Measurements from ENCODE around the gene MLH3.
"Not testable (repeated sequence)": the region's sequence is repeated elsewhere in the genome, so short reads cannot be mapped to it uniquely, and the experiment has no call there.

MLH3 gene

DNA sequence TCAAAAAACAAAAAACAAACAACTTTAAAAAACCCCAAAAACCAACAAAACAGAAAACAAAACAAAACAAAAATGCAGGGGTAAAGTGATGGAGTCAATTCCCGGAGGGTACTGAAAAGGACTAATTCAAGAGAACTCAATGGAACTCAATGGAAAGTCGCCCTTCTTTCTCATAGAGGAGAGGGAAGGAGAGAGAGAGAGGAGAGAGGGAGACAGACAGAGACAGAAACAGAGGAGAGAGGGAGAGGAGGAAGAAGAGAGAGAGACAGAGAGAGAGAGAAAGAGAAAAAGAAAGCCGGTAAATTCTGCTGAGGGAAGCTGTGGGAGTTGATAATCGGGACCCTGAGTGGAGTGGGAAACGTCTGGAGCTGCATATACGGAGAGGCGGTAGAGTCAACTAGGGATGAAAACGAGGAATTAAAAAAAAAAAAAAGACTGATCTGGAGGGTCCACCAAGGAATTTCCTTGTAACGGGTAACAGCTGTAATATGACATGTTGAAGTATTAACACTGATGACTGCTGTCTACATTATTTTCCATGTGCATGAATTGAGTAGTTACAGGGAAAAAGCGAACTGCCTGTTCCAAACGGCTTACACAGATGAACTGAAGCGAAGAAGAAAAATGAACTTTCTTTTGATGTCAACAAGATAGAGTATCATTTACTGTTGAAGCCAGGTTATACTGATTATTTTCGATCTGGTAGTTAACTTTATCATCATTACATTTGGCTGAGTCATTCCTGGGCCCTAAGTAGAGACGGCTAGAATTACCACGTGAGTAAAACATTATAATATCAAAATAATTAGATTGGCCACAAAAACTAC is 17.2 kb upstream of the MLH3 start:
- TF ChIP-seq CTCF (IDR thresholded peaks at IDR 0.05; ENCODE audit: low read length, missing control alignments) = no peak
- no peak for DNase-seq (ENCODE audit: low read depth)
- peak overlapping the region; percentile 68 for H3K4me3 ChIP-seq (replicated peaks; ENCODE audit: low read depth, low read length)

DNA sequence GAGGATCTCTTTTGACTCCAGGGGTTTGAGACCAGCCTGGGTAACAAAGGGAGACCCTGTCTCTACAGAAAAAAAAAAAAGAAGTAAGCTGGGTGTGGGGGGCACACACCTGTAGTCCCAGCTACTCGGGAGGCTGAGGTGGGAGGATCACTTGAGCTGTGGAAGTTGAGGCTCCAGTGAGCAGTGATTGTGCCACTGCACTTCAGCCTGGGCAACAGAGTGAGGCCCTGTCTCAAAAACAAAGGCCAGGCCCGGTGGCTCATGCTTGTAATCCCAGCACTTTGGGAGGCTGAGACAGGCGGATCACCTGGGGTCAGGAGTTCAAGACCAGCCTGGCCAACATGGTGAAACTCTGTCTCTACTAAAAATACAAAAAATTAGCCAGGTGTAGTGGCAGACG is 16.5 kb upstream of the MLH3 start:
- not testable (repeated sequence) for DNase-seq (ENCODE audit: low read depth)

GRCh38 chr14:75067212-75067611 is 15.9 kb upstream of the MLH3 start:
- no peak for DNase-seq (ENCODE audit: low read depth)
- no peak for TF ChIP-seq CTCF (IDR thresholded peaks at IDR 0.05; ENCODE audit: low read length, missing control alignments)
- H3K4me3 ChIP-seq (replicated peaks; ENCODE audit: low read depth, low read length) = no peak overlapping the region

More for the DNA sequence above, 16.5 kb upstream of the MLH3 start:
- peak overlapping the region; percentile 68 for H3K4me3 ChIP-seq (replicated peaks; ENCODE audit: low read depth, low read length)

GRCh38 chr14:75066691-75067090 is 15.4 kb upstream of the MLH3 start:
- DNase-seq (ENCODE audit: low read depth) = no peak

GRCh38 chr14:75064205-75064567 is 12.9 kb upstream of the MLH3 start:
- no peak for TF ChIP-seq CTCF (IDR thresholded peaks at IDR 0.05; ENCODE audit: low read length, missing control alignments)
- H3K4me3 ChIP-seq (replicated peaks; ENCODE audit: low read depth, low read length) = peak overlapping the region; percentile 95
- DNase-seq (ENCODE audit: low read depth) = no peak

More at GRCh38 chr14:75066691-75067090, 15.4 kb upstream of the MLH3 start:
- no peak overlapping the region for H3K4me3 ChIP-seq (replicated peaks; ENCODE audit: low read depth, low read length)
- no peak for TF ChIP-seq CTCF (IDR thresholded peaks at IDR 0.05; ENCODE audit: low read length, missing control alignments)

DNA sequence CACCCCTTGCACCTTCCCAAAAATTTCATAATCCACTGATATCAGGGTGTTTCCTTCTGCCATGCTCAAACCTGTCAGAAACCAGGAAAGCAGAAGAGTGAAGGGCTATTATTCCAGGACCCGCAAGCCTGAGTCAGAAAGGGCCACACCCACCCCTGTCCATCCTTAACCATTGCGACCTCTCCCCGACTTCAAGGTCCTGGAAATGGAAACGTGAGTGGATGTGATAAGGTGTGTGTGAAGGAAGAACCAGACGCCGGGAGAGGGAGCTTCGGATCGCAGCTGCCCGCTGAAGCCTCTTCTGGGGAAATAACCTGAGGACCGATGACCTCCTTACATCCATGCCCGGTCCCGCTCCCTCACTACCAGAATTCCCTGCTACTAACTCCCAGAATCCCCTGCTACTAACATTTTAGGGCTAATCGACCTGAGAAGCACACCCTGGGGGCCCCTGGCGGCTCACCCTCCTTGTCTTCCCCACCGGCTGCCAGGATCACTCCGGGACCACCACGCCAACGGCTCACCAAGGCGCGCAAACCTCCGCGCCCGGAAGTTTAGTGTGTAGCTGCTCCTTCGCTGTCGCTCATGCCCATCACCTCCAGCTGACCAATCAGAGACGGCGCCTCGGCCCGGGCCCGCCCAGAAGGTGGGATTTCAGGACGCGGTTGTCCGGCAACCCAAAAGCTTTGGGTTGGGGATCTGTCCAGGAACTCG is 12.4 kb upstream of the MLH3 start, which contains the start of gene ACYP1:
Gene ACYP1 (minus strand): TSS at position 534 of the 714 bp plus-strand sequence. CDS start 471 bp downstream, at position 63.
- DNase-seq (ENCODE audit: low read depth) = peak; percentile 89
- H3K4me3 ChIP-seq (replicated peaks; ENCODE audit: low read depth, low read length) = peak within 1 kb of the TSS; percentile 95
- no peak for TF ChIP-seq CTCF (IDR thresholded peaks at IDR 0.05; ENCODE audit: low read length, missing control alignments)

DNA sequence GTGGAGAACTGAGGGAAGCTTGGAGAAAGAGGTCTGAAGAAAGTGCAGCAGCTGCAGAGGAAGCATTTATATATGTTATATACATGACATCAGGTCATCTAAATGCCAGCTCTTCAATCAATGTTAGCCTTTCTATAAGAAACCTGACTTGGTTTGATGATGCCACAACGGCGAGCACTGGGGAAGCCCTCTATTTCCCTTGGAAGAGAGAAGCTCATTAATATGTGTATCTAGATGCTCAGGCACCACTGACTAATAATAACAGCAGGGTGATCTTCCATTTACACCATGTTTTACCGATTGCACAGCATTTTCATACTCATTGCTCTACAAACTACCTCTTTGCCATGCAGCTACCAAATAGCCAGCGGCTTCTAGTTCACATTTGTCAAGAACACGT is 11.7 kb upstream of the MLH3 start:
- DNase-seq (ENCODE audit: low read depth) = no peak
- peak overlapping the region; percentile 95 for H3K4me3 ChIP-seq (replicated peaks; ENCODE audit: low read depth, low read length)
- no peak for TF ChIP-seq CTCF (IDR thresholded peaks at IDR 0.05; ENCODE audit: low read length, missing control alignments)

Data from fibroblast of pulmonary artery (primary cell).